ENCODE measurements around the gene UCP3. TPM values are rescaled to one million over a fixed set of nuclear protein-coding genes. Genes with fewer than 3 reads are reported as not detected.

Gene UCP3
- total RNA-seq, 2 experiments from 2014 or later = 2.9 TPM

DNA sequence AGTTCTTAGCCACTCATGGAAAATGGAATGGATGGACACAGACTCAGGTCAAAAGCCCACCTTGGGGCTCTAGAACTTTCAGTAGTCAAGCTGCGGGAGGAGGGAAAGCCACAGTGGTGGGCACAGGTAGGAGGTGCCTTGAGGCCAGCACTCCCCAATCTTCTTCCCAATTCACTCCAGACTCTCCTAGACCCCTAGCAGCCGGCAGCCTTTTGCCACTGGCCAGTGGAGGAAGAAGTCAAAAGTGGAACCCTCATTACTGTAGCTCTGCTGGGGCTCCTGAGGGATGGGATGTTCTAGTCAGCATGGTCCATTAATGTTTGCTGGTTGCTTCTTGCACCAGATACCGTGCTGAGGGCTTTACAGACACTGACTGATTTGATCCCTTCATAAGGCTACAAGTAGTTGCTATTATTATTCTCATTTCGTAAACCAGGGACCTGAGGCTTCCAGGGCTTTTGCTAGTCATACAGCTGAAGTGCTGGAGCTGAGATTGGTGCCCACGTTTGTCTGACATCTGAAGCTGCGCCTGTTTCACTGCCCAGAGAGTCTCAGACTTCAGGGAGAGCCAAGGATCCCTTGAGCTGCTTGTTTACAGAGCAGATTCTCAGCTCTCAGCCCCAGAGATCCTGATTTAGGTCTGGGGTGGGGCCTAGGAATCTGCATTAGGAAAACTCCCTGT is 1.1 kb downstream of the UCP3 start:
- ChIA-PET CTCF (interaction anchor here (1.0 to 2.3 kb wide), 5 partner anchors 10 to 44 kb away, joined by 3 to 7 read pairs (median 3); no protein-coding TSS in a partner anchor), POLR2A (interaction anchor here (0.6 to 2.9 kb wide), 6 partner anchors 12 to 1895 kb away, joined by 3 to 33 read pairs (median 4); partner anchors contain the start of genes ANAPC15, C2CD3, PPME1 and UCP2)
- H3K27ac Mint-ChIP-seq = peak overlapping the region; percentile 76
- H3K36me3 Mint-ChIP-seq (ENCODE audit: low read depth) = peaks cover 24% of the 10 kb centered on the region
- ATAC-seq (no peak), DNase-seq (no peak)
- no peaks in the 10 kb centered on the region for H3K27me3 Mint-ChIP-seq (ENCODE audit: low read depth)
- peaks cover 87% of the 10 kb centered on the region for H3K4me1 Mint-ChIP-seq (ENCODE audit: low read depth)
- no peak overlapping the region for H3K4me3 Mint-ChIP-seq
- H3K9me3 Mint-ChIP-seq (ENCODE audit: insufficient read depth) = no peaks in the 10 kb centered on the region

DNA sequence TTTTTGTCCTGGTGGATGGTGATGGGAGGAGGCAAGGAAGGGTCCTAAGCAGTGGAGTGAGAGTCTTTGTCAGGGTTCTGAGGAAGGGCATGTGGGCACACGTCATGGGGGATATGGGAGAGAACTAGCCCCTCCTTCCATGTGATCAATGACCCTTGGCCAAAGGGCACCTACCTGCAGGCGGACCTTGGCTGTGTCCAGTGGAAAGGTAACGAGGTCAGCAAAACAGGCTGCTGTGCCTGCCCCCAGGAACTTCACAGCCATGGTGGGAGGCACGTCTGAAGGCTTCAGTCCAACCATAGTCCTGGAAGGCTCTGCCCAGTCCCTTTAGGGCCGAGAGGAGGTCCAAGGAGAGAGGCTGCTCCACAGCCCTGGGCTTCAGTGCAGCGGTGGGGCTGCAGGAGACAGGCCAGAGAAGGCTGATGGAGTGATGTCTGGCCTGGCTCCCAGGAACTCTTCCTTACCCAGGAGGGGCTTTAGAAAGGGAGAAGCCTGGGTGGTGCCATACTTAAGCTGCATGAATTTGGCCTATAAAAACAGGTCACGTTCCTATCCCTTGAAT is 2.1 kb downstream of the UCP3 start:
- ATAC-seq (no peak), DNase-seq (no peak)
- ChIA-PET CTCF (interaction anchor here (1.4 kb wide), 1 partner anchor 12 kb away, joined by 3 read pairs; no protein-coding TSS in a partner anchor), POLR2A (interaction anchor here (2.5 to 2.9 kb wide), 2 partner anchors 11 to 25 kb away, joined by 26 to 33 read pairs; partner anchors contain the start of gene UCP2)
- Mint-ChIP-seq H3K4me1 (ENCODE audit: low read depth) (peaks cover 81% of the 10 kb centered on the region), H3K4me3 (no peak overlapping the region), H3K36me3 (ENCODE audit: low read depth) (peaks cover 28% of the 10 kb centered on the region), H3K27me3 (ENCODE audit: low read depth) (no peaks in the 10 kb centered on the region), H3K9me3 (ENCODE audit: insufficient read depth) (no peaks in the 10 kb centered on the region), H3K27ac (peak overlapping the region; percentile 70)

DNA sequence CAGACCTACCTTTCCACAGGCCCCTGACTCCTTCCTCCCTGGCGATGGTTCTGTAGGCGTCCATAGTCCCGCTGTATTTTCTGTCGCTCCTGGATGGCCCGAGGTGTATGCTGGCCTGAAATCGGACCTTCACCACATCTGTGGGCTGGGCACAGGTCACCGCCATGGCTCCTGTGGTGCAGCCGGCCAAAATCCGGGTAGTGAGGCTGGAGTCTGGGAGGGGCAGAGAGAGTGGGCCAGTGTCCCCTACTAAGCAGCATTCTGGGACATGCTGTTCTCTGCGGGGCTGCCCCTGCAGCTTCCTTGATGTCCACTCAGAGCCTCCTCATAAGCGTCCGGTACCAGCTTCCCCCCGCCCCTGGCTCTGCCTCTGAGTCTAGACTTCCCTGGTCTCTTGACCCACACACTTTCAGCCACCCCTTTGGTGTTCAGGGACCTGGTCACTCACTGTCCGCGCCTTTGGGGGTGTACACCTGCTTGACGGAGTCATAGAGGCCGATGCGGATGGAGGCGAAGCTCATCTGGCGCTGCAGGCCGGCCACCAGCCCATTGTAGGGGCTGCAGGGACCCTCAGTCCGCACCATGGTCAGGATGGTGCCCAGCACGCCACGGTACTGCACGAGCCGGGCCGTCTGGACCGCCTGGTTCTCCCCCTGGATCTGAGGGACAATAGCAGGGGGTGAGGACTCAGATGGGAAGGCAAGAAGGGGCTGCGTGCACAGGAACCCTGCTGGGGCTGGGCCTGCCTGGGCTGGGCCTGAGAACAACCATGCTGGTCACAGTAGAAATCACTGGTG is 3.0 kb downstream of the UCP3 start:
- ChIA-PET CTCF (interaction anchor here (1.0 to 1.9 kb wide), 5 partner anchors 8 to 32 kb away, joined by 3 to 10 read pairs (median 5); no protein-coding TSS in a partner anchor), POLR2A (interaction anchor here (0.9 to 4.8 kb wide), 4 partner anchors 9 to 24 kb away, joined by 3 to 66 read pairs (median 22); partner anchors contain the start of gene UCP2)
- Mint-ChIP-seq H3K4me3 (peak overlapping the region; percentile 28), H3K27ac (peak overlapping the region; percentile 87), H3K9me3 (ENCODE audit: insufficient read depth) (no peaks in the 10 kb centered on the region), H3K27me3 (ENCODE audit: low read depth) (no peaks in the 10 kb centered on the region), H3K36me3 (ENCODE audit: low read depth) (peaks cover 26% of the 10 kb centered on the region), H3K4me1 (ENCODE audit: low read depth) (peaks cover 72% of the 10 kb centered on the region)
- ATAC-seq (no peak), DNase-seq (no peak)

DNA sequence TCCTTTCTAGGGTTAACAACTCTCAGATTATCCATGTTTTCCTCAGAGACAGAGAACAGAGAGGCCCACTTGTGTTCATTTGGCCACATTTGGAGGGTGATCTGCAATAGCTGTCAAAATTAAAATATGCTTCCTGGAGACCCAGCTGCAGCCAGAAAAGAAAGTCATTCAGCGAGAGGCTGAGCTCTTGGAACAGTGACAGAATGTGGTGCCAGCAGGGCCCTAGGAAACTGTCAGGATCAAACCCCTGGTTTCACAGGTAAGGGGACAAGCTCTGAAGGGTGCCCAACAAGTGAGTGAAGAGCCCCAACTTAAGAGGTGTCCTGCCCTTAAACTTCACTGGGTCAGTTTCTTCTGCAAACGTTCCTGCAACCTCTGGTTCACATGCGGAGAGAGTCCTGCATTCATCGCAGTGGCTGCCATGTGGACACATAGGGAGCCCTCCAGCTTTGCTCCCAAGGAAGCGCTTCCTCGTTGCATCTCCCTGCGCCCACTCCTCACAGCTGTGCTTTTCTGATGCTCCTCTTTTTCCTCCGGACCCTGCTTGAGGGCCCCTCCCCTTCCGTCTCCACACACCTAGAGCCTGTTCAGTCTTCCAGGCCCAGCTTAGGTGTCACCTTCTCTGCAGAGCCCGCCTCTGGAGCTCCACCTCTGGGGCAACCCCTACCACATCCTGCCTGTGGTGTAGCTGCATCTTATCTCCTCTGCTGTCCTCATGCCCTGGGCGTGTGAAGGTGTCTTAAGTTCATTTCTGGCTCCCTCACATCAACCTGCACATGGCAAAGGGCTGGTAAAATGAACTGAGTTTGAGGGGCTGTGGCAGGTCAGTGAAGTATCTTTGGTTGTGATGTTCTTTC is 3.9 kb downstream of the UCP3 start:
- DNase-seq = peak; percentile 96
- peak overlapping the region; percentile 62 for H3K4me3 Mint-ChIP-seq

DNA sequence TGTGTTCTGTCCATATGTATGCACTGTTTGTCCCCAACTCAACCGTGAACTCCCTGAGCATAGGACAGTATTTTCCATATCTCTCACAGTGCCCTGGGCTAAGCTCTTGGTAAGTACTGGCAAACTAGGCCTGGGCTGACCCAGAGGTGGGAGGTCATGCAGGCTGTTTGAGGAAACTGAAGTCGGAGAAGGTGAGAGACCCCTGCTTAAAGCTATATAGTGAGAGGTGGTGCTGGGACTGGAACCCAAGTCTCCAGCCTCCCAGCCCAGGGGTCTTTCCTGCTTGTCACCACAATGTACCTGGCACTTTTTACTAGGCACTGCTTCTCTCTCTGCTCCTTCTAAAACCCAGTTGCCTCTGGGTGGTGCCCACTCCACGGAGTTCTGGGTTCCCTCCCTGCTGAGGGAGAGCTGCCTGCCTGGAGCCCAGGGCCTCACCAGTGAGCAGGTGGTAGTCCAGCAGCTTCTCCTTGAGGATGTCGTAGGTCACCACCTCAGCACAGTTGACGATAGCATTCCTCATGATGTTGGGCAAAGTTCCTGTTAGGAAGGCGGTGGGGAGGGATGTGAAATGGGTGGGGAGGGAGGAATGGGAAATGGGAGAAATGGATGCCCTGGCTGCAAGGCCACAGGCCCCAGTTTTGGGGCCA is 4.7 kb downstream of the UCP3 start:
- Mint-ChIP-seq H3K36me3 (ENCODE audit: low read depth) (peaks cover 29% of the 10 kb centered on the region), H3K4me1 (ENCODE audit: low read depth) (peaks cover 67% of the 10 kb centered on the region), H3K9me3 (ENCODE audit: insufficient read depth) (no peaks in the 10 kb centered on the region), H3K27ac (peak overlapping the region; percentile 87), H3K27me3 (ENCODE audit: low read depth) (no peaks in the 10 kb centered on the region), H3K4me3 (no peak overlapping the region)
- ChIA-PET CTCF (interaction anchor here (0.9 to 1.9 kb wide), 6 partner anchors 9 to 141 kb away, joined by 3 to 10 read pairs (median 4); no protein-coding TSS in a partner anchor), POLR2A (interaction anchor here (0.6 to 4.8 kb wide), 5 partner anchors 9 to 66 kb away, joined by 3 to 66 read pairs (median 4); partner anchors contain the start of gene UCP2)
- ATAC-seq (no peak), DNase-seq (no peak)

More for the DNA sequence above, 3.9 kb downstream of the UCP3 start:
- H3K27ac Mint-ChIP-seq = peak overlapping the region; percentile 87
- H3K27me3 Mint-ChIP-seq (ENCODE audit: low read depth) = no peaks in the 10 kb centered on the region
- POLR2A ChIA-PET = interaction anchor here (0.6 to 4.8 kb wide), 8 partner anchors 10 to 65 kb away, joined by 3 to 66 read pairs (median 4); partner anchors contain the start of gene UCP2
- H3K36me3 Mint-ChIP-seq (ENCODE audit: low read depth) = peaks cover 29% of the 10 kb centered on the region
- CTCF ChIA-PET = interaction anchor here (0.8 to 1.9 kb wide), 8 partner anchors 9 to 39 kb away, joined by 3 to 10 read pairs (median 4); no protein-coding TSS in a partner anchor
- peak; percentile 99 for ATAC-seq
- H3K9me3 Mint-ChIP-seq (ENCODE audit: insufficient read depth) = no peaks in the 10 kb centered on the region
- peaks cover 66% of the 10 kb centered on the region for H3K4me1 Mint-ChIP-seq (ENCODE audit: low read depth)

DNA sequence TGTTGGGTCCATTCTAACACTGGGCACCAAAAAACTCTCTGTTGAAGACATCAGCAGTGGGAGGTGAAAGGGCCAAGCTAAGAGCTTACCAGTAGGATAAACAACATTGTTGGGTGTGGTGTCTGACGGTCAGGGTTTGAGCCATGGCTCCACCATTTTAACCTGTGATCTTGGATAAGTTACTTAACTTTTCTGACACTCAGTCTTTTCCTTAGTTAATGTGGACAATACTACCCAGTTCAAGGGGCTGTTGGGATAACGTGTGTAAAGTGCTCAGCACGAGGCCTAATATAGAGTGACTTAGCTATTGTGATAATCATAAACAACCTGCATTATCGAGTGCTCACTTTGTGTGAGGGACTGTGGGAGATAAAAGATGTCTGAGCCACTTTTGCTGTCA is 6.1 kb downstream of the UCP3 start:
- no peak for ATAC-seq
- POLR2A ChIA-PET = interaction anchor here (1.3 to 4.8 kb wide), 2 partner anchors 9 to 21 kb away, joined by 7 to 66 read pairs; partner anchors contain the start of gene UCP2
- no peak for DNase-seq
- Mint-ChIP-seq H3K27ac (no peak overlapping the region), H3K27me3 (ENCODE audit: low read depth) (no peaks in the 10 kb centered on the region), H3K4me3 (no peak overlapping the region), H3K4me1 (ENCODE audit: low read depth) (peaks cover 62% of the 10 kb centered on the region), H3K36me3 (ENCODE audit: low read depth) (peaks cover 29% of the 10 kb centered on the region), H3K9me3 (ENCODE audit: insufficient read depth) (no peaks in the 10 kb centered on the region)
- CTCF ChIA-PET = interaction anchor here (1.4 kb wide), 1 partner anchor 143 kb away, joined by 3 read pairs; no protein-coding TSS in a partner anchor

DNA sequence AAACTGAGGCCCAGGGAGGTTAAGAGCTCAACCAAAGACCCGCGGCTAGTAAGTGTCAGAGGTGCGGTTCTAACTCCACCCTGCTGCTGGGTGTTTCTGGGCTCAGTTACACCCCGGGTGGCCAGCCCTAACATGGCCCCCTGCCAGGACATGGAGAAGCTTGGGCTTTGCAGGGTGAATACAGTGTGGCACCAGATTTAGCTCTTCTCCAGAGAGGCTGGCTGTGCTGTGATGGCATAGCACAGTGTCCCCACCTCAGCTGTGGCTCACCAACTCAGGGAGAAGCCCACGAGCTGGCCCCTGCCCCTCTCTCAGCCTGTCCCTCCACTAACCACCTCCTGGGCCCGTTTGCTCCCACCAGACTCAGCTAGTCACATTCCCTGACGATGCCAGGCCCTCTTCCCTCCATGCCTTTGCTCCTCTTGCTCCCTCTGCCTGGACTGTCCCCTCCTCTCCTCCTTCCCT is 7.0 kb downstream of the UCP3 start:
- ATAC-seq (no peak), DNase-seq (no peak)
- POLR2A ChIA-PET = interaction anchor here (1.3 to 4.8 kb wide), 2 partner anchors 10 to 20 kb away, joined by 7 to 66 read pairs; partner anchors contain the start of gene UCP2
- CTCF ChIA-PET = no interaction called here
- Mint-ChIP-seq H3K4me1 (ENCODE audit: low read depth) (peaks cover 68% of the 10 kb centered on the region), H3K36me3 (ENCODE audit: low read depth) (peaks cover 33% of the 10 kb centered on the region), H3K4me3 (no peak overlapping the region), H3K9me3 (ENCODE audit: insufficient read depth) (no peaks in the 10 kb centered on the region), H3K27ac (no peak overlapping the region), H3K27me3 (ENCODE audit: low read depth) (no peaks in the 10 kb centered on the region)

DNA sequence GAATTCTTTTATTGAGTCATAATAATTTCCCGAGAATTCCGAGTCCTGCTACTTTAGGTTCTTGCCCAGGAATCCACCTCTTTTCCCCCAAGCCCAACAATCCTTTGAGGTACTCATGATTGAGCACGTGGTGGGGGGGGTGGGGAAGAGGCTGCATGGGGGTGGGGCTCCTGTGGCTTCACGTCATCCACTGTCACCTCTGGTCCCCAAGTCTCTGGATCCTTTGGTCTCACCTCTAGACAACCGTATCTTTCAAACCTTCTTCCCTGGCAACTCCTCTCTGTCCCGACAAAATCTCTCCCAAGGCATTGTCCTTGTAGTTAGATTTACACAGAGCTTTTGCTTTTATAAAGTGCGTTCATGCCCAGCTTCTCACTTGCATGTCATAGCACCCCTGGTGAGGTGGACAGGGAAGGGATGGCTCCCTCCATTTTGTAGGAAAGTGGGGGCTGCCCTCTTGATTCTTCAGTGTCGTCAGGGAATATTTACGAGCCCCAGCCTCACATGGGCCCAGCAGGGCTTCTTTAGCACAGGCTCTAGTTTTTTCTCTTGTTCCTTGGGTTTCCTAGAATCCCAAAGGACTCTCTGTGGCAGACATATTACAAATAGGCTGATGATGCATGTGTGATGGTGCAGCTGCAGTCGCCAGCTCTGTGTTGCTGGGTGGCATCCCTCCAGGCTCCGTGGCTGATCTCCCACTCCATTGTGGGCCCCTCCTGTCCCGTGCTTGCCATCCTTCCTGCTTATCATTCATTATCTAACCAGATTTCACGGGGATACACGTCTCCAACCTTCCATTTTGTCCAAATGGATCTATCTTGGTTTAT is 8.4 kb downstream of the UCP3 start:
- ChIA-PET POLR2A (interaction anchor here (1.5 kb wide), 1 partner anchor 18 kb away, joined by 5 read pairs; the partner anchor contains the start of gene UCP2), CTCF (no interaction called here)
- peaks cover 33% of the 10 kb centered on the region for H3K36me3 Mint-ChIP-seq (ENCODE audit: low read depth)
- no peak for ATAC-seq
- no peak overlapping the region for H3K27ac Mint-ChIP-seq
- peaks cover 68% of the 10 kb centered on the region for H3K4me1 Mint-ChIP-seq (ENCODE audit: low read depth)
- no peaks in the 10 kb centered on the region for H3K9me3 Mint-ChIP-seq (ENCODE audit: insufficient read depth)
- no peak for DNase-seq
- H3K4me3 Mint-ChIP-seq = no peak overlapping the region
- no peaks in the 10 kb centered on the region for H3K27me3 Mint-ChIP-seq (ENCODE audit: low read depth)

DNA sequence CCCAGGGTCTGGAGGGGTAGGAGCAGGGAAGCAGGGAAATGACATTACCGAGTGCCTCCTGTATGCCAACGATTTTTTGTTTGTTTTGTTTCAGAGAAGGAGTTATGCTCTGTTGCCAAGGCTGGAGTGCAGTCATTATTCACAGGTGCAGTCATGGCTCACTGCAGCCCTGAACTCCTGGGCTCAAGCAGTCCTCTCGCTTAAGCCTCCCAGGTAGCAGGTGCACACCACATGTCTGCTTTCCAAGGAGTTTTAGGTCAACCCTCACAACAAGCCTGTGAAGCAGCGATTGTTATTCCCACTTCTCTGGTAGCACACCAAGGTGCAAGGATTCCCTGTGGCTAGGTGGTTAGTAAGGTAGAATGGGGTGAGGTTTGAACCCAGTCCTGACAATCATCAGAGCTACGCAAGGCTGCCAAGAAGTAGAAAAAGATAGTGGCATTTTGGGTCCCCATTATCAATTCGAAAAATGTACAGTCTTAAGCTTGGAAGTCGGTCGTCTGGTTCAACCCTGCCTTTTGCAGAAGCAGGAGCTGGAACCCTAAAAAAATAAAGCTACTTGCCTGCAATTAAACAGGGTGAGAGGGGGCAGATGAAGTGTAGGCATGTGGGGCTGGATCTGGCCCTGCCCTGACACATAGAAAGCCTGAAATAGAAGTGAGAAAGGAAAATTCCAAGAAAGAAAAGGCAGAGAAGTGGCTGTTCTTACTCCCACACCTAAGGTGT is 9.1 kb downstream of the UCP3 start:
- ChIA-PET POLR2A (interaction anchor here (1.5 kb wide), 1 partner anchor 17 kb away, joined by 5 read pairs; the partner anchor contains the start of gene UCP2), CTCF (no interaction called here)
- no peaks in the 10 kb centered on the region for H3K27me3 Mint-ChIP-seq (ENCODE audit: low read depth)
- DNase-seq (no peak), ATAC-seq (no peak)
- H3K9me3 Mint-ChIP-seq (ENCODE audit: insufficient read depth) = no peaks in the 10 kb centered on the region
- H3K4me1 Mint-ChIP-seq (ENCODE audit: low read depth) = peaks cover 68% of the 10 kb centered on the region
- H3K36me3 Mint-ChIP-seq (ENCODE audit: low read depth) = peaks cover 33% of the 10 kb centered on the region
- no peak overlapping the region for H3K4me3 Mint-ChIP-seq
- peak overlapping the region; percentile 19 for H3K27ac Mint-ChIP-seq
